OCI-LY3 (cell line): ENCODE data around the gene SH3BP2.

Experiments
- CTCF ChIP-seq: fragments of 200-600, 300-600 bp; sonication (generic); IDR thresholded peaks from 2 replicates; pipeline ENCODE4 v1.5.1; 2014; ENCODE audit warnings: antibody characterized with exemption, low read length, low read depth
- EZH2phosphoT487 ChIP-seq: fragments of 200-600 bp; shearing (Covaris generic); IDR thresholded peaks from 2 replicates; pipeline ENCODE4 v1.6.1; 2018; ENCODE audit warnings: antibody characterized with exemption, mixed run types, low read depth

GRCh38 chr4:2765832-2766526 lies 26.9 kb upstream of the SH3BP2 start:
- TF ChIP-seq CTCF = no peak
- TF ChIP-seq EZH2phosphoT487 = no peak
